ENCODE data around the gene GMCL2.

GMCL2 gene

DNA sequence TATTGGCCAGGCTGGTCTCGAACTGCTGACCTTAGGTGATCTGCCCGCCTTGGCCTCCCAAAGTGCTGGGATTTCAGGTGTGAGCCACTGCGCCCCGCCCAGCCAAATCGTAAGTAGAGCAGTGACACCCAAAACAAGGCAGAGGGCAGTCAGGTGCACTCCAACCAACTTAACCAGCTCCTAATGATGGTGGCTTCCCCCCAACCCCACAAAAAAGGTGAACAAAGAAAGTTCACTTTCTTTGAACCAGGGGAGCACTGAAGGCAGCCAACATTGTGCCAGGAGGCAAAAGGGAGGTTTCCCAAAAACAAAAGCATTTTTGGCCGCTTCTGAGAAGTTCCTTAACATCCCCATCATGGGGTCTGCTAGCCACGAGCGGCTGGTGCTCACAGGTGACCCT, 9.6 kb downstream of the GMCL2 start:
- DNase-seq (ENCODE audit: low spot score), result no peak

GRCh38 chr5:178176791-178177190, 10.4 kb downstream of the GMCL2 start:
- no peak for DNase-seq (ENCODE audit: low spot score)

- DNase-seq (ENCODE audit: low spot score), result no peak
Observed at GRCh38 chr5:178174456-178174855, 12.7 kb downstream of the GMCL2 start.

- no peak for DNase-seq (ENCODE audit: low spot score)
Observed at GRCh38 chr5:178170455-178170854, 16.7 kb downstream of the GMCL2 start.

DNA sequence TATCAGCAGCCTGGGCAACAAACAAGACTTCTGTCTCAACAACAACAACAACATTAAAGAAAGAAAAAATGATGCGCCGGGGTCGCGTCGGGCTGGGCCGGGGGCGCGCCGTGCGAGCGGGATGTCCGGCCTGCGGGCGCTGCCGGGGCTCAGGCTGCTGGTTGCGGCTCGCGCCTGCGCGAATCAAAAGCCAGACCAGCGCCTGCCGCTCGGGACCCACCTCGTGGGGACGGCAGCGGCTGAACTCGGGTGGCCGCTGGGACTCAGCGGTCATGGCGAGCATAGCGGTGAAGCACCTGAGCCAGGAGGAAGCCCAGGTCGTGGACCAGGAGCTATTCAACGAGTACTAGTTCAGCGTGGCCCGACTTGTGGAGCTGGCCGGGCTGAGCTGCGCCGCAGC, 21.6 kb downstream of the GMCL2 start:
- no peak for DNase-seq (ENCODE audit: low spot score)

- DNase-seq (ENCODE audit: low spot score), result peak; percentile 94
Observed at GRCh38 chr5:178163772-178164735, 23.1 kb downstream of the GMCL2 start.

- no peak for DNase-seq (ENCODE audit: low spot score)
Observed at GRCh38 chr5:178162481-178162880, 24.7 kb downstream of the GMCL2 start.

DNA sequence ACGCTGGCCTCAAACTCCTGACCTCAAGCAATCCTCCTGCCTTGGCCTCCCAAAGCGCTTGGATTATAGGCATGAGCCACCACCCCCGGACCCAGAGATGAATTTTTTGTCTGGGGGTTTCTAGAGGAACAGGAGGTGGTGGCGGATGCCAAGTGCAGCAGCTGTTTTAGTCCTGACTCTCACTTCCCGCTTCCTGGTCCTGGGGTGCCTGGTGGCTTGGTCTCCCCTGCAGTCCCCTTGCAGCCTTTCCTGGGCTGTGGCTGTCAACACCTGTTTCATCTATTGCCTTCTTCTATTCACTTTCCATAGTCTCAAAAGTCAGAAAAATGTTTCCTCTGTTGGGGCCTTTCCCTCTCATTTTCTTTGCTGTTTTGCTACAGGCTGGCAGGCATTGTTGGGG, 27.0 kb downstream of the GMCL2 start:
- no peak for DNase-seq (ENCODE audit: low spot score)

DNA sequence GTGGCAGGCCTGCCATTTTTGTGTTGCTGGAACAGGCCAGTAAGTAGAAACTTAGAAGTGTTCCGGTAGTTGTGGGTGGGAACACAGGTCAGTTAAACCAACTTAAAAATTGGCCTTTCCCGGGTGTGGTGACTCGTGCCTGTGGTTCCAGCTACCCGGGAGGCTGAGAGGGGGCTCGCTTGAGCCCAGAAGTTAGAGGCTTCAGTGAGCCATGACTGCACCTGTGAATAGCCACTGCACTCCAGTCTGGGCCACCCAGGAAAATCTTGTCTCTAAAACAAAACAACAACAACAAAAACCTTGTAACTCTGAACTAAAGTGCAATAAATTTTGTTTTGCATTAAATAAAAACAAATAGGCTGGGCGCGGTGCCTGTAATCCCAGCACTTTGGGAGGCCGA, 32.1 kb downstream of the GMCL2 start:
- DNase-seq (ENCODE audit: low spot score), result no peak

DNA sequence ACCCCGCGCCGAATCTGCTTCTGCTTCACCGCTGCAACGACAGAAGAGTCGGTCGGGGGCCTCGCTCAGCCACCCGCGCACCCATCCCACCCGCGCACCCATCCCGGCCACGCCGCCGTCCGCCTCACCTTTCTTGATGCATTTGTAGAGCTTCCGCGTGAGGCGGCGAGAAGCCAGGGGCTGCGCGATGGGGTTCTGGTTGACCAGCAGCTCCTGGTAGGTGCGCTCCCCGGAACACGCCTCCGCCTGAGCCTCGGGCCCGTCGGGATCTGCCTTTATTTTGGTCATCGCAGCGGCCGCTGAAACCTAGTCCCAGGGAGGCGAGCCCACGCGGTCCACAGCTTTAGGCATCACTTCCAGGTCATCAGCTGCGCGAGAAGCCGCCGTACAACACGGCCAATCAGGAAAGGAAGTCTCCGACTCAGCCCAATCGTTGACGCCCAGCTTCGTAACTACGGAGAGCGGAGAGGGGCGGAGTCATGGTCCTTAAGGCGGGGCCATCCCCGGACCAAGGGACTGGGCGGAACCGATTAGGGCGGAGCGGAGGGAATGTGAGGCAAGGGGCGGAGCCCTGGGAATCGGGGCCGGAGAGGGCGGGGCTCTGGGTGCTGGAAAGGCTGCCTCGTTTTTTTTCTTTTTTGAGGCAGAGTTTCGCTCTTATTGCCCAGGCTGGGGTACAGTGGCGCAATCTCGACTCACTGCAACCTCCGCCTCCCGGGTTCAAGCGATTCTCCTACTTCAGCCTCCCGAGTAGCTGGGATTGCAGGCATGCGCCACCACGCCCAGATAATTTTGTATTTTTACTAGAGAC, 33.4 kb downstream of the GMCL2 start, which contains the start of gene NHP2:
Gene NHP2, minus strand, starts transcription at position 356 of the 811 bp plus-strand sequence. Its CDS starts 68 bp downstream, at position 288.
- peak; percentile 100 for DNase-seq (ENCODE audit: low spot score)

- DNase-seq (ENCODE audit: low spot score), result no peak
Observed at GRCh38 chr5:178152491-178153444, 34.4 kb downstream of the GMCL2 start.

- no peak for DNase-seq (ENCODE audit: low spot score)
Observed at GRCh38 chr5:178150977-178151734, 36.0 kb downstream of the GMCL2 start.

- DNase-seq (ENCODE audit: low spot score), result no peak
Observed at GRCh38 chr5:178149199-178149932, 37.8 kb downstream of the GMCL2 start.

DNA sequence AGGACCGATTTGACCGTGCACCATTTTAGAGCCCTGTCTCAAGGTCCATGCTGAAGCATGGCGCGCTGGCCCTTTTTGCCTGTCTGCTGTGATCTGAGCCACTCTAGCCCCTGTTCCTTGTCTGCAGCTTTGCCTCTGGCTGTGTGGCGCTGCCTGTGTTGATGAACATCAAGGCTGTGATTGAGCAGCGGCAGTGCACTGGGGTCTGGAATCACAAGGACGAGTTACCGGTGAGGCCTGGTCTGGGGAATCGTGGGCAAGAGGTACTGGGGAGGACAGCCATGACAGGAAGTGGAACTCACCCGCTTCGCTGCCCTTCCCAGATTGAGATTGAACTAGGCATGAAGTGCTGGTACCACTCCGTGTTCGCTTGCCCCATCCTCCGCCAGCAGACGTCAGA, 39.8 kb downstream of the GMCL2 start:
- DNase-seq (ENCODE audit: low spot score), result no peak

GRCh38 chr5:178145965-178146820, 41.0 kb downstream of the GMCL2 start:
- DNase-seq (ENCODE audit: low spot score), result peak; percentile 56

DNA sequence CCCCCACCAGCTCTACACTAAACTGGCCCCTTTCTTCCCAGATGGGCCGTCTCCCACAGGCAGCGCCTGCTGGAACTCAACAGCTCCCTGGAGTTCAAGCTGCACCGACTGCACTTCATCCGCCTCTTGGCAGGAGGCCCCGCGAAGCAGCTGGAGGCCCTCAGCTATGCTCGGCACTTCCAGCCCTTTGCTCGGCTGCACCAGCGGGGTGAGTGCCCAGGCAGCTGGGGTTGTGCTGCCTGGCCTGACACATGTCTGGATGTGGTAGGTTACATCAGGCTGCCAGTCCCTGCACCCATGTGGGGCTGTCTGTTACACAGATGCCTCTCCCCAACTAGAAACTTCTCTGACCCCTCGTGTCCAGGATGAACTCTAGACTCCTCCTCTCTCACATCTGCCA, 43.3 kb downstream of the GMCL2 start:
- DNase-seq (ENCODE audit: low spot score), result no peak

GRCh38 chr5:178143246-178143645, 43.9 kb downstream of the GMCL2 start:
- DNase-seq (ENCODE audit: low spot score), result no peak

DNA sequence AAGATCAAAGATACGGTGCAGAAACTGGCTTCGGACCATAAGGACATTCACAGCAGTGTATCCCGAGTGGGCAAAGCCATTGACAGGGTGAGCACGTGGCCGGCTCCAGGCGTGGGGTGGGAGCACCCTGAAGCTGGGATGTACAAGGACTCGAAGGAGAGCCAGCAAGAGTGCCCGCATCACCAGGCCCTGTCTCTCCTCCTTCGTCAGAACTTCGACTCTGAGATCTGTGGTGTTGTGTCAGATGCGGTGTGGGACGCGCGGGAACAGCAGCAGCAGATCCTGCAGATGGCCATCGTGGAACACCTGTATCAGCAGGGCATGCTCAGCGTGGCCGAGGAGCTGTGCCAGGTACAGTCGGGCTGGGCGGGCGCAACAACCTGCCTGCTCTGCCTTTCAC, 44.5 kb downstream of the GMCL2 start:
- no peak for DNase-seq (ENCODE audit: low spot score)

GRCh38 chr5:178141550-178141949, 45.6 kb downstream of the GMCL2 start:
- no peak for DNase-seq (ENCODE audit: low spot score)

All from AG20443 (cell line).